ENCODE data around the gene OR12D1.

The OR12D1 gene

GRCh38 chr6:29376003-29376402, 38.7 kb upstream of the OR12D1 start:
- TF ChIP-seq SPI1 (IDR thresholded peaks at IDR 0.05; ENCODE audit: borderline replicate concordance, low read depth) (no peak), GABPA (IDR thresholded peaks at IDR 0.05; ENCODE audit: low read depth) (no peak), POLR2AphosphoS5 (IDR thresholded peaks at IDR 0.05; ENCODE audit: low read depth) (no peak)
- TF ChIP-seq, protein P1, sequence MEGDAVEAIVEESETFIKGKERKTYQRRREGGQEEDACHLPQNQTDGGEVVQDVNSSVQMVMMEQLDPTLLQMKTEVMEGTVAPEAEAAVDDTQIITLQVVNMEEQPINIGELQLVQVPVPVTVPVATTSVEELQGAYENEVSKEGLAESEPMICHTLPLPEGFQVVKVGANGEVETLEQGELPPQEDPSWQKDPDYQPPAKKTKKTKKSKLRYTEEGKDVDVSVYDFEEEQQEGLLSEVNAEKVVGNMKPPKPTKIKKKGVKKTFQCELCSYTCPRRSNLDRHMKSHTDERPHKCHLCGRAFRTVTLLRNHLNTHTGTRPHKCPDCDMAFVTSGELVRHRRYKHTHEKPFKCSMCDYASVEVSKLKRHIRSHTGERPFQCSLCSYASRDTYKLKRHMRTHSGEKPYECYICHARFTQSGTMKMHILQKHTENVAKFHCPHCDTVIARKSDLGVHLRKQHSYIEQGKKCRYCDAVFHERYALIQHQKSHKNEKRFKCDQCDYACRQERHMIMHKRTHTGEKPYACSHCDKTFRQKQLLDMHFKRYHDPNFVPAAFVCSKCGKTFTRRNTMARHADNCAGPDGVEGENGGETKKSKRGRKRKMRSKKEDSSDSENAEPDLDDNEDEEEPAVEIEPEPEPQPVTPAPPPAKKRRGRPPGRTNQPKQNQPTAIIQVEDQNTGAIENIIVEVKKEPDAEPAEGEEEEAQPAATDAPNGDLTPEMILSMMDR (IDR thresholded peaks at IDR 0.05; ENCODE audit: insufficient read depth, low read length) = no peak
- TF ChIP-seq, protein P2, sequence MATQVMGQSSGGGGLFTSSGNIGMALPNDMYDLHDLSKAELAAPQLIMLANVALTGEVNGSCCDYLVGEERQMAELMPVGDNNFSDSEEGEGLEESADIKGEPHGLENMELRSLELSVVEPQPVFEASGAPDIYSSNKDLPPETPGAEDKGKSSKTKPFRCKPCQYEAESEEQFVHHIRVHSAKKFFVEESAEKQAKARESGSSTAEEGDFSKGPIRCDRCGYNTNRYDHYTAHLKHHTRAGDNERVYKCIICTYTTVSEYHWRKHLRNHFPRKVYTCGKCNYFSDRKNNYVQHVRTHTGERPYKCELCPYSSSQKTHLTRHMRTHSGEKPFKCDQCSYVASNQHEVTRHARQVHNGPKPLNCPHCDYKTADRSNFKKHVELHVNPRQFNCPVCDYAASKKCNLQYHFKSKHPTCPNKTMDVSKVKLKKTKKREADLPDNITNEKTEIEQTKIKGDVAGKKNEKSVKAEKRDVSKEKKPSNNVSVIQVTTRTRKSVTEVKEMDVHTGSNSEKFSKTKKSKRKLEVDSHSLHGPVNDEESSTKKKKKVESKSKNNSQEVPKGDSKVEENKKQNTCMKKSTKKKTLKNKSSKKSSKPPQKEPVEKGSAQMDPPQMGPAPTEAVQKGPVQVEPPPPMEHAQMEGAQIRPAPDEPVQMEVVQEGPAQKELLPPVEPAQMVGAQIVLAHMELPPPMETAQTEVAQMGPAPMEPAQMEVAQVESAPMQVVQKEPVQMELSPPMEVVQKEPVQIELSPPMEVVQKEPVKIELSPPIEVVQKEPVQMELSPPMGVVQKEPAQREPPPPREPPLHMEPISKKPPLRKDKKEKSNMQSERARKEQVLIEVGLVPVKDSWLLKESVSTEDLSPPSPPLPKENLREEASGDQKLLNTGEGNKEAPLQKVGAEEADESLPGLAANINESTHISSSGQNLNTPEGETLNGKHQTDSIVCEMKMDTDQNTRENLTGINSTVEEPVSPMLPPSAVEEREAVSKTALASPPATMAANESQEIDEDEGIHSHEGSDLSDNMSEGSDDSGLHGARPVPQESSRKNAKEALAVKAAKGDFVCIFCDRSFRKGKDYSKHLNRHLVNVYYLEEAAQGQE (IDR thresholded peaks at IDR 0.05; ENCODE audit: insufficient replicate concordance, low read depth) = no peak
- Histone ChIP-seq H3K27me3 (ENCODE audit: insufficient read depth, poor library complexity, severe bottlenecking) (no peaks in the 10 kb centered on the region), H3K27ac (replicated peaks) (no peak overlapping the region), H3K4me3 (replicated peaks; ENCODE audit: insufficient read depth, low read length) (no peak overlapping the region)
- DNase-seq (ENCODE audit: low read depth in 1 of 2, low spot score in 1 of 2) = no peak

DNA sequence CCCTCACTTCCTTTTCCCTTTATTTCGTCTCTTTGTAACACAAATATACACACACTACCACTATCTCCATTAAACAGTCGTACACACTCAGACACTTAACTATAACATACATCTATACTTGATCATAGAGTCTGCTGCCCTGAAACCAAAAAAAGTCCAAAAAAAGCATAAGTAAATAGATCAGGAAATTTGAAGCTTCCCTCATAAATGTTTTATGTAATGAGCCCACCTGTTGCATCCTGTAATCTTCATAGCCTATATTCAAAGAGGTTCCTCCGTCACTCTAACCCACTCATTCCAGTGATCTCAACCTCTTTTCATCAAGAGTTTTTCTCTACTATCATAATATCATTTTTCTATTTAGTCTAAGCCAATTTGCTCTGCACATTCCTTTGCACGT, 26.2 kb upstream of the OR12D1 start:
- H3K27me3 ChIP-seq (ENCODE audit: insufficient read depth, poor library complexity, severe bottlenecking) = no peaks in the 10 kb centered on the region
- H3K4me3 ChIP-seq (replicated peaks; ENCODE audit: insufficient read depth, low read length) = no peak overlapping the region
- TF ChIP-seq POLR2AphosphoS5 (IDR thresholded peaks at IDR 0.05; ENCODE audit: low read depth) (no peak), GABPA (IDR thresholded peaks at IDR 0.05; ENCODE audit: low read depth) (no peak), SPI1 (IDR thresholded peaks at IDR 0.05; ENCODE audit: borderline replicate concordance, low read depth) (no peak)
- TF ChIP-seq, protein P2 (IDR thresholded peaks at IDR 0.05; ENCODE audit: insufficient replicate concordance, low read depth) = no peak
- TF ChIP-seq, protein P1 (IDR thresholded peaks at IDR 0.05; ENCODE audit: insufficient read depth, low read length) = no peak
- no peak for DNase-seq (ENCODE audit: low read depth in 1 of 2, low spot score in 1 of 2)
- H3K27ac ChIP-seq (replicated peaks) = no peak overlapping the region

DNA sequence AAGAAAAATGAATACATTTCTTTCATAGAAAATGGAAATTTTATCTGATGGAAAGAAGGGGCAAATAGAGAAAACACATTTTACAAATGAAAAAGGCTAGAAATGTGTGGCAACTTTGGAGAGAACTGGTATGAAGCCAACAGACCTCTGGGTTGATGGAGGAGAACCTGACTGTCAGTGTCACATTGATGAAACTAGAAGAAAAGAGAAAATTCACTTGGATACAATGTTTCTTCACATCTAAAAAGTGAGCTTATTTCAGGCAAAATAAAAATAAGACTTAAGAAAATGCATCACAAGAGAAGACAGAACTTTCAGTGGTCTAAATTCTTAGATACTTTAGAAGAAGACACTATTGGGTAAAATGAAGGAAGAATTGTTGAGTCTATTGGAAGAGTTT, 19.4 kb upstream of the OR12D1 start, which contains the start of gene OR12D2:
OR12D2 (plus strand) TSS at position 301 of the 400 bp plus-strand sequence. CDS start 1,069 bp downstream, outside the sequence.
- no peak within 1 kb of the TSS for H3K4me3 ChIP-seq (replicated peaks; ENCODE audit: insufficient read depth, low read length)
- H3K27ac ChIP-seq (replicated peaks) = no peak within 1 kb of the TSS
- no peak for DNase-seq (ENCODE audit: low read depth in 1 of 2, low spot score in 1 of 2)
- no peaks in the 10 kb centered on the region for H3K27me3 ChIP-seq (ENCODE audit: insufficient read depth, poor library complexity, severe bottlenecking)
- TF ChIP-seq GABPA (IDR thresholded peaks at IDR 0.05; ENCODE audit: low read depth) = no peak
- TF ChIP-seq SPI1 (IDR thresholded peaks at IDR 0.05; ENCODE audit: borderline replicate concordance, low read depth) = no peak

GRCh38 chr6:29399525-29399924, 15.2 kb upstream of the OR12D1 start:
- H3K27me3 ChIP-seq (ENCODE audit: insufficient read depth, poor library complexity, severe bottlenecking) = no peaks in the 10 kb centered on the region
- TF ChIP-seq, protein P2 (IDR thresholded peaks at IDR 0.05; ENCODE audit: insufficient replicate concordance, low read depth) = no peak
- no peak for TF ChIP-seq GABPA (IDR thresholded peaks at IDR 0.05; ENCODE audit: low read depth)
- no peak for TF ChIP-seq SPI1 (IDR thresholded peaks at IDR 0.05; ENCODE audit: borderline replicate concordance, low read depth)
- TF ChIP-seq POLR2AphosphoS5 (IDR thresholded peaks at IDR 0.05; ENCODE audit: low read depth) = no peak
- TF ChIP-seq, protein P1 (IDR thresholded peaks at IDR 0.05; ENCODE audit: insufficient read depth, low read length) = no peak
- H3K4me3 ChIP-seq (replicated peaks; ENCODE audit: insufficient read depth, low read length) = no peak overlapping the region
- H3K27ac ChIP-seq (replicated peaks) = no peak overlapping the region
- no peak for DNase-seq (ENCODE audit: low read depth in 1 of 2, low spot score in 1 of 2)

All from HL-60 (cell line).